Adrenal gland (tissue), 12 donors: Measurements from ENCODE around the gene CST6. TPM values are rescaled to one million over a fixed set of nuclear protein-coding genes. Genes with fewer than 3 reads are reported as not detected.
A peak's percentile ranks its signal among the peaks of the same experiment; 100 is the strongest.
"Not testable (repeated sequence)": the region's sequence is repeated elsewhere in the genome, so short reads cannot be mapped to it uniquely, and the experiment has no call there.

Experiments
- DNase-seq, 7 donors: peaks; one replicate each; pipeline ENCODE4 v3.0.0-alpha.2; 2019 to 2020
- H3K27ac ChIP-seq, 5 donors: fragments of 200-600 bp; sonication (generic) in 4 of 5; 1 replicate in 3 of 5; 2 replicates in 2 of 5; pipeline versions ENCODE4 v1.5.1 to v1.8.0; 2016 to 2020; ENCODE audit warnings: mild to moderate bottlenecking in 1 of 5
- H3K27me3 ChIP-seq: fragments of 200-600 bp; 2 replicates; pipeline ENCODE4 v1.8.0; 2021
- H3K36me3 ChIP-seq, 2 donors: fragments of 200-600 bp; replicated peaks in 1 of 2; 1 replicate in 1 of 2; 2 replicates in 1 of 2; pipeline versions ENCODE4 v1.5.1 to v1.8.0; 2018 to 2022
- H3K4me1 ChIP-seq, 2 donors: fragments of 200-600 bp; replicated peaks in 1 of 2; 1 replicate in 1 of 2; 2 replicates in 1 of 2; pipeline versions ENCODE4 v1.5.1 to v1.8.0; 2018 to 2021
- H3K4me3 ChIP-seq, 4 donors: fragments of 200-600 bp; sonication (generic) in 3 of 4; one replicate each; pipeline ENCODE4 v1.5.1; 2016 to 2018
- H3K9me3 ChIP-seq, 3 donors: fragments of 200-600 bp; sonication (generic) in 1 of 3; replicated peaks in 1 of 3; 1 replicate in 2 of 3; 2 replicates in 1 of 3; pipeline versions ENCODE4 v1.5.1 to v1.8.0; 2016 to 2021
- POLR2A ChIP-seq, 2 donors: fragments of 450-650 bp; IDR thresholded peaks; one replicate each; pipeline ENCODE4 v1.6.1; 2017; ENCODE audit warnings: antibody characterized with exemption in 2 of 2, mild to moderate bottlenecking in 2 of 2, moderate library complexity in 1 of 2
- WGBS, 4 donors: extraction: QIAGEN DNeasy Blood & Tissue Kit in 2 of 4; methylation state at CpG; one replicate each; pipeline versions ENCODE4 v1.1.5 to v1.1.7; 2013 to 2017; 5-methylcytosine and 5-hydroxymethylcytosine counted together
- intact Hi-C, 2 donors: fragments of 100-400 bp; cut with DNase I; formaldehyde crosslinking; loops; one replicate each; pipeline versions ENCODE4 v1.14.1 to v1.15.0; 2022 to 2023
- polyA plus RNA-seq, 3 donors: library from polyadenylated mRNA; stranded (reverse); fragments of 200-250 nt in 2 of 3; fragments of 350-450 nt in 1 of 3; fragmentation: Illumina TruSeq in 1 of 3; extraction: RNeasy Lipid Tissue Mini Kit (QIAGEN cat#74804) in 1 of 3; gene quantifications; one replicate each; pipeline ENCODE4 v1.2.3, GENCODE V29; 2013 to 2014
- total RNA-seq, 9 donors: library from RNA; depleted of rRNA in 4 of 9; stranded (reverse); fragments of >200 nt in 4 of 9; fragments of 120-200 nt in 1 of 9; fragmentation: NEBNext Ultra II Directional in 1 of 9; extraction: Animal tissue kit (Norgen Biotek cat#: 25700) in 1 of 9; gene quantifications; one replicate each; pipeline versions ENCODE4 v1.1.0 to v1.2.4, GENCODE V29; 2013 to 2023
- TF ChIP-seq, protein P1 (sequence below), 6 experiments: fragments of 450-650 bp in 4 of 6; fragments of 200-600 bp in 2 of 6; sonication (generic) in 1 of 6; IDR thresholded peaks; 1 replicate in 5 of 6; 2 replicates in 1 of 6; pipeline versions ENCODE4 v1.5.1 to v1.8.0; 2016 to 2021; ENCODE audit warnings: antibody characterized with exemption in 6 of 6, mild to moderate bottlenecking in 2 of 6, moderate library complexity in 1 of 6
- donor health status: healthy with polysubstance abuse.
- donor health status: Bipolar disorder and iron deficiency.
- donor health status: DM: yes; HTN: yes; CAD: no.
- donor health status: DM: no; HTN: no; CAD: no.
- donor health status: DM: no; HTN: no; CAD: no.
- donor health status: DM: yes; HTN: yes; CAD: no.

CST6 gene
- total and polyA plus RNA-seq, 12 donors = 0.24 to 0.55 TPM; not detected in 10

GRCh38 chr11:66020212-66020611, 8.4 kb downstream of the CST6 start:
- Histone ChIP-seq H3K4me3 (no peak overlapping the region), H3K9me3 (no peaks in the 10 kb centered on the region), H3K27ac (no peak overlapping the region), H3K27me3 (no peaks in the 10 kb centered on the region), H3K4me1 (peaks cover 7 to 14% of the 10 kb centered on the region in 2 donors), H3K36me3 (no peaks in the 10 kb centered on the region)
- WGBS, 4 donors = 51 to 70% (median 56%) methylated on average over 3 to 8 of the region's 8 CpGs
- DNase-seq = no peak
- TF ChIP-seq POLR2A (IDR thresholded peaks at IDR 0.05) = no peak
- TF ChIP-seq, protein P1, sequence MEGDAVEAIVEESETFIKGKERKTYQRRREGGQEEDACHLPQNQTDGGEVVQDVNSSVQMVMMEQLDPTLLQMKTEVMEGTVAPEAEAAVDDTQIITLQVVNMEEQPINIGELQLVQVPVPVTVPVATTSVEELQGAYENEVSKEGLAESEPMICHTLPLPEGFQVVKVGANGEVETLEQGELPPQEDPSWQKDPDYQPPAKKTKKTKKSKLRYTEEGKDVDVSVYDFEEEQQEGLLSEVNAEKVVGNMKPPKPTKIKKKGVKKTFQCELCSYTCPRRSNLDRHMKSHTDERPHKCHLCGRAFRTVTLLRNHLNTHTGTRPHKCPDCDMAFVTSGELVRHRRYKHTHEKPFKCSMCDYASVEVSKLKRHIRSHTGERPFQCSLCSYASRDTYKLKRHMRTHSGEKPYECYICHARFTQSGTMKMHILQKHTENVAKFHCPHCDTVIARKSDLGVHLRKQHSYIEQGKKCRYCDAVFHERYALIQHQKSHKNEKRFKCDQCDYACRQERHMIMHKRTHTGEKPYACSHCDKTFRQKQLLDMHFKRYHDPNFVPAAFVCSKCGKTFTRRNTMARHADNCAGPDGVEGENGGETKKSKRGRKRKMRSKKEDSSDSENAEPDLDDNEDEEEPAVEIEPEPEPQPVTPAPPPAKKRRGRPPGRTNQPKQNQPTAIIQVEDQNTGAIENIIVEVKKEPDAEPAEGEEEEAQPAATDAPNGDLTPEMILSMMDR (IDR thresholded peaks at IDR 0.05) = no peak
- intact Hi-C loops = no loop called here

- H3K27me3 ChIP-seq = no peaks in the 10 kb centered on the region
- intact Hi-C loops = no loop called here
- 66 to 73% (median 69%) methylated on average over 18 to 25 of the region's 25 CpGs for WGBS, 4 donors
- no peaks in the 10 kb centered on the region for H3K36me3 ChIP-seq
- H3K4me1 ChIP-seq = peaks cover 7 to 14% of the 10 kb centered on the region in 2 donors
- H3K9me3 ChIP-seq = no peaks in the 10 kb centered on the region
- TF ChIP-seq, protein P1 (IDR thresholded peaks at IDR 0.05) = no peak
- TF ChIP-seq POLR2A (IDR thresholded peaks at IDR 0.05) = no peak
- peak; percentile 63 to 90 (median 84) for DNase-seq
- H3K27ac ChIP-seq = no peak overlapping the region
- H3K4me3 ChIP-seq = no peak overlapping the region
Measured at GRCh38 chr11:66020618-66021357, 9.0 kb downstream of the CST6 start.

DNA sequence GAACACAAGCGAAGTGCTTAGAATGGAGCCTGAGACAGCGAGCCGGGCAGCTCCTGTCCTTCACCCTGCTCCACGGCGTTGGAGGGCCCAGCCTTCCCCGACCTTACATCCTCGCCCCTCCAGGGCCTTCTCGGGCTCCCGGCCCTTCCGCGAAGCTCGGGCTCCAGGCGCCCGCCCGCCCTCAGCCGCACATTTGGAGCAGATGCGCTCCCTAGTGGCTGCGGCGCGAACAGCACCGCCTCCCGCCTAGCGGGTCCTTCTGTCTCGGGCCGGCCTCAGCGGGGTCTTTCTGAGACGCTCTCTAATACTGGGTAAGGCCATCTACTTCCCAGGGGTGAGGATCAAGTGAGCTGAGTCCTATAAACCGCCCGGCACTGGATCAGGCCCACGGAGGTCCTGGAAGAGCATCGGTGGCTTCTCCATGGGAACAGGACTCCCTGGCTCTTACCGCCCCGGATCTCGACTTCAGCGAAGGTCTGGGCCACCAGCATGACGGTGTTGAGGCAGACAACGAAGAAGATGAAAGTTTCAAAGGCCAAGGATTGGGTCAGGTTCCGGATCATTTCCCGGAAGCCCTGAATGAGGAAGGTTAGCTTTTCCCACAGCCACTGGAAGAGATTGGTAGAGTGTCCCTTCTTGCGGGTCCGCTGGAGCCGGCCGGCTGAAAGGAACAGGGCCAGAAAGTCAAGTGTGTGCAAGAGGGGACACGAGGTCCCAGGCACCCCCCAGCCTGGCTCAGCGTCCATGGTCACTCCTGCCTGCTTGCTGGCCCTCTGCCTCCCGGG, 10.8 kb downstream of the CST6 start:
- Histone ChIP-seq H3K9me3 (no peaks in the 10 kb centered on the region), H3K36me3 (no peaks in the 10 kb centered on the region), H3K27me3 (no peaks in the 10 kb centered on the region), H3K27ac (no peak overlapping the region), H3K4me3 (peak overlapping the region in 1 of 4 donors; percentile 17), H3K4me1 (peaks cover 7 to 14% of the 10 kb centered on the region in 2 donors)
- WGBS, 4 donors = 15 to 27% (median 17%) methylated on average over 27 to 46 of the region's 46 CpGs
- TF ChIP-seq, protein P1 (IDR thresholded peaks at IDR 0.05) = peak; percentile 78 to 97 (median 91)
- no peak for TF ChIP-seq POLR2A (IDR thresholded peaks at IDR 0.05)
- peak; percentile 56 to 80 (median 72) for DNase-seq
- intact Hi-C loops = no loop called here

DNA sequence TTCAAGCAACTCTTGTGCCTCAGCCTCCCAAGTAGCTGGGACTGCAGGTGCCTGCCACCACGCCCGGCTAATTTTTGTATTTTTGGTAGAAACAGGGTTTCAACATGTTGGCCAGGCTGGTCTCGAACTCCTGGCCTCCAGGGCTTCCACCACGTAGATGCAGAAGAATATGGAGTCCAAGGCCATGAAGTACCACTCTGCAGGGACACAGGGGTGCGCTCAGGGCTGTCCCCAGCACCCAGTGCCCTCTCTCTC, 11.3 kb downstream of the CST6 start:
- DNase-seq, intact Hi-C loops, H3K9me3 ChIP-seq, H3K27ac ChIP-seq, H3K36me3 ChIP-seq, H3K27me3 ChIP-seq: not testable (repeated sequence)
- H3K4me3 ChIP-seq = peak overlapping the region in 1 of 4 donors; percentile 17
- peaks cover 7 to 14% of the 10 kb centered on the region in 2 donors for H3K4me1 ChIP-seq
- WGBS, 4 donors = 57 to 79% (median 61%) methylated on average over 4 to 5 of the region's 5 CpGs
